Left ventricle myocardium inferior (tissue), 1 donor: ENCODE measurements around the gene PLPP1. TPM values are rescaled to one million over a fixed set of nuclear protein-coding genes. Genes with fewer than 3 reads are reported as not detected.

Experiments
- DNase-seq: peaks from one replicate; pipeline ENCODE4 v3.0.0-alpha.2; 2020
- H3K27ac ChIP-seq: fragments of 200-600 bp; replicated peaks from 2 replicates; pipeline ENCODE4 v1.8.0; 2021
- H3K27me3 ChIP-seq: fragments of 200-600 bp; 2 replicates; pipeline ENCODE4 v1.8.0; 2021; ENCODE audit warnings: low read depth
- H3K36me3 ChIP-seq: fragments of 200-600 bp; 2 replicates; pipeline ENCODE4 v1.8.0; 2021
- H3K4me1 ChIP-seq: fragments of 200-600 bp; 2 replicates; pipeline ENCODE4 v1.8.0; 2021
- H3K4me3 ChIP-seq: fragments of 200-600 bp; 2 replicates; pipeline ENCODE4 v1.8.0; 2021; ENCODE audit warnings: mild to moderate bottlenecking, moderate library complexity
- H3K9me3 ChIP-seq: fragments of 200-600 bp; replicated peaks from 2 replicates; pipeline ENCODE4 v1.8.0; 2021
- CTCF ChIP-seq: fragments of 200-600 bp; IDR thresholded peaks from 2 replicates; pipeline ENCODE4 v1.8.0; 2021; ENCODE audit warnings: antibody characterized with exemption, mild to moderate bottlenecking, borderline replicate concordance
- intact Hi-C: fragments of 100-400 bp; cut with micrococcal nuclease; formaldehyde crosslinking; loops from one replicate; pipeline ENCODE4 v1.11.0; 2022
- total RNA-seq: library from RNA; stranded (reverse); fragmentation: NEBNext Ultra II Directional; extraction: Animal tissue kit (Norgen Biotek cat#: 25700); gene quantifications from one replicate; pipeline ENCODE4 v1.2.1, GENCODE V29; 2021
- donor health status: DM: no; HTN: yes; CAD: no; lungs with severe emphysema.

PLPP1 gene
- total RNA-seq, 1 donor from 2014 or later, result 72.6 TPM

GRCh38 chr5:55453211-55453610, 81.6 kb downstream of the PLPP1 start:
- Histone ChIP-seq H3K27me3 (no peaks in the 10 kb centered on the region), H3K4me1 (peaks cover 84% of the 10 kb centered on the region), H3K4me3 (no peak overlapping the region), H3K9me3 (no peaks in the 10 kb centered on the region), H3K36me3 (peaks cover 4% of the 10 kb centered on the region), H3K27ac (no peak overlapping the region)
- no peak for DNase-seq
- intact Hi-C loops, result no loop called here
- no peak for TF ChIP-seq CTCF

- H3K27ac ChIP-seq, result no peak overlapping the region
- no peak for TF ChIP-seq CTCF
These were observed 82.8 kb downstream of the PLPP1 start for GRCh38 chr5:55451976-55452375.

GRCh38 chr5:55450050-55450765, 84.6 kb downstream of the PLPP1 start:
- Histone ChIP-seq H3K27ac (peak overlapping the region; percentile 53), H3K27me3 (no peaks in the 10 kb centered on the region), H3K4me1 (peaks cover 95% of the 10 kb centered on the region), H3K9me3 (no peaks in the 10 kb centered on the region), H3K36me3 (peaks cover under 1% of the 10 kb centered on the region), H3K4me3 (no peak overlapping the region)
- no peak for DNase-seq
- intact Hi-C loops, result no loop called here
- no peak for TF ChIP-seq CTCF

More at GRCh38 chr5:55451976-55452375, 82.8 kb downstream of the PLPP1 start:
- Histone ChIP-seq H3K27me3 (no peaks in the 10 kb centered on the region), H3K4me3 (no peak overlapping the region), H3K4me1 (peaks cover 95% of the 10 kb centered on the region), H3K9me3 (no peaks in the 10 kb centered on the region), H3K36me3 (peaks cover 4% of the 10 kb centered on the region)
- intact Hi-C loops, result no loop called here
- no peak for DNase-seq

GRCh38 chr5:55446640-55447351, 88.0 kb downstream of the PLPP1 start:
- no peaks in the 10 kb centered on the region for H3K27me3 ChIP-seq
- no peak for DNase-seq
- no peaks in the 10 kb centered on the region for H3K36me3 ChIP-seq
- H3K4me3 ChIP-seq, result peak overlapping the region; percentile 18
- no peak for TF ChIP-seq CTCF
- intact Hi-C loops, result no loop called here
- no peaks in the 10 kb centered on the region for H3K9me3 ChIP-seq
- H3K4me1 ChIP-seq, result peaks cover 83% of the 10 kb centered on the region
- H3K27ac ChIP-seq, result peak overlapping the region; percentile 76

- peak overlapping the region; percentile 29 for H3K27ac ChIP-seq
- peaks cover 83% of the 10 kb centered on the region for H3K4me1 ChIP-seq
- no peaks in the 10 kb centered on the region for H3K27me3 ChIP-seq
- no peak overlapping the region for H3K4me3 ChIP-seq
- H3K9me3 ChIP-seq, result no peaks in the 10 kb centered on the region
- intact Hi-C loops, result no loop called here
- DNase-seq, result no peak
- TF ChIP-seq CTCF, result no peak
- H3K36me3 ChIP-seq, result peaks cover 9% of the 10 kb centered on the region
These were observed 89.0 kb downstream of the PLPP1 start for GRCh38 chr5:55445791-55446190.
